Skin epidermis (tissue), 12 donors: ENCODE results near the gene PRR36.
A peak's percentile ranks its signal among the peaks of the same experiment; 100 is the strongest.
"Not testable (repeated sequence)": the region's sequence is repeated elsewhere in the genome, so short reads cannot be mapped to it uniquely, and the experiment has no call there.

Experiments
- H3K27ac ChIP-seq, 21 experiments: fragments of 200-600 bp; sonication (generic) in 11 of 21; one replicate each; pipeline ENCODE4 v1.5.0; 2020; ENCODE audit warnings: mild to moderate bottlenecking in 3 of 21, inconsistent platforms in 2 of 21, moderate library complexity in 2 of 21
- H3K4me3 ChIP-seq, 7 experiments: fragments of 200-600 bp; sonication (generic) in 2 of 7; one replicate each; pipeline ENCODE4 v1.5.0; 2020; ENCODE audit warnings: inconsistent platforms in 2 of 7, mild to moderate bottlenecking in 2 of 7, moderate library complexity in 1 of 7

Gene PRR36

GRCh38 chr19:7902796-7903243 is 28.6 kb upstream of the PRR36 start:
- peak overlapping the region; percentile 64 to 95 (median 90) for H3K27ac ChIP-seq
- peak overlapping the region; percentile 44 to 88 (median 73) for H3K4me3 ChIP-seq

DNA sequence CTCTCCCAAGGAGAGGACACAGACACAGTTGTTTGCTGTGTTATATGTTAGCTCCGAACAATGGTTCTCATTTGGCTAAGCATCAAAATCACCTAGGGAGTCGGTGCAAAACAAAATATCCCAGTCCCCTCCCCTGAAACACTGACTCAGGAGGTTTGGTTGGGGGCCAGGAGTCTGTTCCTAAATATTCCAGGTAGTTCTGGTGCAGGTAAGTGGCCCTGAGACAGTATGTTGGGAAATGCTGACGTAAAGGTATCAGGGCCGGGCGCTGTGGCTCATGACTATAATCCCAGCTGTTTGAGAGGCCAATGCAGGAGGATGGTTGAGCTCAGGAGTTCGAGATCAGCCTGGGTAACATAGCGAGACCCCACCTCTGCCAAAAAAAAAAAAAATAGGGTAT is 27.1 kb upstream of the PRR36 start:
- peak overlapping the region in 19 of 21 experiments; percentile 31 to 95 (median 87) for H3K27ac ChIP-seq
- H3K4me3 ChIP-seq, result no peak overlapping the region

DNA sequence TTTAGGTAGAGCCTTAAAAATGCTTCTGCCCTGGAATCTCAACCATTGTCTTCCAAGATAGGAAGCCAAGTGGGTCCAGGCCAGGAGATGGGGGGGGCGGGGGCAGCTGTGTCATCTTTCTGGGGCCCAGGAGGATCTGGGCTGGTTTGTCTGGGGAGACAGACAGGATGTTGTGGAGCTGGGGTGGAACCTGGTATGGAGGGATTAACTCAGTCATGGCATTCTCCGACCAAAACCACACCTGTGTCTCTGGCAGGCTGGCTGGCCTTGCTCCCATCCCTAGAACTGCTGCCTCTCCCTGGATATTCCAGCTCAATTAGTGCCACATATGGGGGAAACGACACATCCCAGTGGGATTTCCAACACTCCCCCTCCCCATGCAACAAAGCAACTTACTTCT is 26.7 kb upstream of the PRR36 start:
- peak overlapping the region in 20 of 21 experiments; percentile 31 to 95 (median 82) for H3K27ac ChIP-seq

DNA sequence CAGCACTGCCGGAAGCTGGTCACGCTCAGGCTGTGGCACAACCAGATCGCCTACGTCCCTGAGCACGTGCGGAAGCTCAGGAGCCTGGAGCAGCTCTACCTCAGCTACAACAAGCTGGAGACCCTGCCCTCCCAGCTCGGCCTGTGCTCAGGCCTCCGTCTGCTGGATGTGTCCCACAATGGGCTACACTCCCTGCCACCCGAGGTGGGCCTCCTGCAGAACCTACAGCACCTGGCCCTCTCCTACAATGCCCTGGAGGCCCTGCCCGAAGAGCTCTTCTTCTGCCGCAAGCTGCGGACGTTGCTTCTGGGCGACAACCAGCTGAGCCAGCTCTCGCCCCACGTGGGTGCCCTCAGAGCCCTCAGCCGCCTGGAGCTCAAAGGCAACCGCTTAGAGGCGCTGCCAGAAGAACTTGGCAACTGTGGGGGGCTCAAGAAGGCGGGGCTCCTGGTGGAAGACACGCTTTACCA is 26.2 kb upstream of the PRR36 start:
- no peak overlapping the region for H3K4me3 ChIP-seq
- peak overlapping the region; percentile 31 to 95 (median 80) for H3K27ac ChIP-seq

More for the DNA sequence above, 26.7 kb upstream of the PRR36 start:
- H3K4me3 ChIP-seq, result no peak overlapping the region

DNA sequence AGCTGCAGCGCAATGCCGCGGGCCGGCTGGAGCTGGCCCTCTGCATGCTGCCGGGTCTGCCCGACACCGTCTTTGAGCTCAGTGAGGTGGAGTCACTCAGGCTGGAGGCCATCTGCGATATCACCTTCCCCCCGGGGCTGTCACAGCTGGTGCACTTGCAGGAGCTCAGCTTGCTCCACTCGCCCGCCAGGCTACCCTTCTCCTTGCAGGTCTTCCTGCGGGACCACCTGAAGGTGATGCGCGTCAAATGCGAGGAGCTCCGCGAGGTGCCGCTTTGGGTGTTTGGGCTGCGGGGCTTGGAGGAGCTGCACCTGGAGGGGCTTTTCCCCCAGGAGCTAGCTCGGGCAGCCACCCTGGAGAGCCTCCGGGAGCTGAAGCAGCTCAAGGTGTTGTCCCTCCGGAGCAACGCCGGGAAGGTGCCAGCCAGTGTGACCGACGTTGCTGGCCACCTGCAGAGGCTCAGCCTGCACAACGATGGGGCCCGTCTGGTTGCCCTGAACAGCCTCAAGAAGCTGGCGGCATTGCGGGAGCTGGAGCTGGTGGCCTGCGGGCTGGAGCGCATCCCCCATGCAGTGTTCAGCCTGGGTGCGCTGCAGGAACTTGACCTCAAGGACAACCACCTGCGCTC is 25.7 kb upstream of the PRR36 start:
- no peak overlapping the region for H3K4me3 ChIP-seq

GRCh38 chr19:7898967-7899366 is 24.8 kb upstream of the PRR36 start:
- H3K27ac ChIP-seq, result no peak overlapping the region
- no peak overlapping the region for H3K4me3 ChIP-seq

More for the DNA sequence above, 25.7 kb upstream of the PRR36 start:
- H3K27ac ChIP-seq, result peak overlapping the region in 20 of 21 experiments; percentile 32 to 95 (median 82)

DNA sequence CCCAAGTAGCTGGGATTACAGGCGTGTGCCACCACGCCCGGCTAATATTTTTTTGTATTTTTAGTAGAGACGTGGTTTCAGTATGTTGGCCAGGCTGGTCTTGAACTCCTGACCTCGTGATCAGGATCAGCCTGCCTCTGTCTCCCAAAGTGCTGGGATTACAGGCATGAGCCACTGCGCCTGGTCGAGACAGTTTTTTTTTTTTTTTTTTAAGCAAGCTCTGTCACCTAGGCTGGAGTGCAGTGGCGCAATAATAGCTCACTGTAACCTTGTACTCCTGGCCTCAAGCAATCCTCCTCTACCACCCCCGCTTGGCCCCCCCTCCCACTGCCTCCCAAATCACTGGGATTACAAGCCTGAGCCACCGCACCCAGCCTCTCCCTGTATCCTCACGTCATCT is 23.1 kb upstream of the PRR36 start:
- H3K27ac ChIP-seq, result peak overlapping the region in 9 of 21 experiments; percentile 30 to 79 (median 61)
- H3K4me3 ChIP-seq, result no peak overlapping the region

- H3K4me3 ChIP-seq, result no peak overlapping the region
- peak overlapping the region in 4 of 21 experiments; percentile 35 to 59 (median 43) for H3K27ac ChIP-seq
Observed at GRCh38 chr19:7895565-7895964, 21.4 kb upstream of the PRR36 start.

GRCh38 chr19:7894612-7895309 is 20.6 kb upstream of the PRR36 start:
- Histone ChIP-seq H3K4me3 (no peak overlapping the region), H3K27ac (peak overlapping the region in 7 of 21 experiments; percentile 35 to 63 (median 43))

DNA sequence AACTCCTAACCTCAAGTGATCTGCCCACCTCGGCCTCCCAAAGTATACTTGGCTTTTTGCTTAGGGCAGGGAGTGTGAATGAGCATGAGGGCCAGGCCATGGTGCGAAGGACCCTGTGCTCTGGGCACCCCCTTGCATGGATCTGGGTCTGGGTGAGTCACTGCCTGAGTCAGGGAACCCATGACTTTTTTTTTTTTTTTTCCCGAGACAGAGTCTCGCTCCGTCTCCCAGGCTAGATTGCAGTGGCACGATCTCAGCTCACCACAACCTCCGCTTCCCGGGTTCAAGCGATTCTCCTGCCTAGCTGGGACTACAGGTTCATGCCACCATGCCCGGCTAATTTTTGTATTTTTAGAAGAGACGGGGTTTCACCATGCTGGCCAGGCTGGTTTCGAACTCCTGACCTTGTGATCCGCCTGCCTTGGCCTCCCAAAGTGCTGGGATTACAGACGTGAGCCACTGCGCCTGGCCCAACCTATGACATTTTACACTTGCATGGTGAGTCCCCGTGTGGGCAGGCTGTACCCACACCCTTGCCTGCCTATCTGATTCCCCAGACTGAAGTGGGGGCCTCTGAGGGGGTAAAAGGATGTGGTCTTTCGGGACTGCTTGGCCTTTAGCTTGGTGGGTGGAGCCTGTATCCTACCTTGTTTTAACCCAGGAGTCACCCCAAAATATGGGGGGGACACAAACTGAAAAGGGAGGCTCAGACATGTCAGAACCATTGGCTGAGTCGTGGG is 19.3 kb upstream of the PRR36 start:
- H3K27ac ChIP-seq, H3K4me3 ChIP-seq: not testable (repeated sequence)

DNA sequence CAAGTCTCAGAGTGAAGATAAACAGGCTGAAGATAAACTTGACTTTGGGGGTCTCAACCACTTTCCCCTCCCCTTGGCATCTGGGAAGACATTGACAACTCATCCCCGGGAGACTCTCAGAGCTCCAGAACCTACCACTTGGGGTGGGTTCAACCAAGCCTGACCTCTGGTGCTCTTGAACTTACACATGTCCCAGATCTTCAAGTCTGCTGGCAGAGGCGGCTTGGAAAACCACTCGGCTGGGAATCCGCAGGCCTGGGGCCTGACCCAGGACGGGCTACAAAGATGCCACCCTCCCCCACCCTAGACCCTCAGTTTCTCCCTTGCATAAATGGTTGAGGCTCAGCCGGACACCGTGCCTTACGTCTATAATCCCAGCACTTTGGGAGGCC is 14.6 kb upstream of the PRR36 start:
- Histone ChIP-seq H3K27ac (peak overlapping the region; percentile 14 to 91 (median 80)), H3K4me3 (peak overlapping the region; percentile 32 to 57 (median 49))

- Histone ChIP-seq H3K27ac (peak within 1 kb of the TSS; percentile 14 to 91 (median 80)), H3K4me3 (peak within 1 kb of the TSS; percentile 32 to 57 (median 49))
Observed at GRCh38 chr19:7888145-7888825, 14.1 kb upstream of the PRR36 start, which contains the start of gene LRRC8E. Gene LRRC8E (plus strand): TSS chr19:7888510. CDS start chr19:7895604, 7,094 bp downstream.

- H3K4me3 ChIP-seq, result no peak overlapping the region
- peak overlapping the region in 1 of 21 experiments; percentile 61 for H3K27ac ChIP-seq
Observed at GRCh38 chr19:7887408-7888144, 13.4 kb upstream of the PRR36 start.

GRCh38 chr19:7885818-7886217 is 11.6 kb upstream of the PRR36 start:
- no peak overlapping the region for H3K4me3 ChIP-seq
- no peak overlapping the region for H3K27ac ChIP-seq

DNA sequence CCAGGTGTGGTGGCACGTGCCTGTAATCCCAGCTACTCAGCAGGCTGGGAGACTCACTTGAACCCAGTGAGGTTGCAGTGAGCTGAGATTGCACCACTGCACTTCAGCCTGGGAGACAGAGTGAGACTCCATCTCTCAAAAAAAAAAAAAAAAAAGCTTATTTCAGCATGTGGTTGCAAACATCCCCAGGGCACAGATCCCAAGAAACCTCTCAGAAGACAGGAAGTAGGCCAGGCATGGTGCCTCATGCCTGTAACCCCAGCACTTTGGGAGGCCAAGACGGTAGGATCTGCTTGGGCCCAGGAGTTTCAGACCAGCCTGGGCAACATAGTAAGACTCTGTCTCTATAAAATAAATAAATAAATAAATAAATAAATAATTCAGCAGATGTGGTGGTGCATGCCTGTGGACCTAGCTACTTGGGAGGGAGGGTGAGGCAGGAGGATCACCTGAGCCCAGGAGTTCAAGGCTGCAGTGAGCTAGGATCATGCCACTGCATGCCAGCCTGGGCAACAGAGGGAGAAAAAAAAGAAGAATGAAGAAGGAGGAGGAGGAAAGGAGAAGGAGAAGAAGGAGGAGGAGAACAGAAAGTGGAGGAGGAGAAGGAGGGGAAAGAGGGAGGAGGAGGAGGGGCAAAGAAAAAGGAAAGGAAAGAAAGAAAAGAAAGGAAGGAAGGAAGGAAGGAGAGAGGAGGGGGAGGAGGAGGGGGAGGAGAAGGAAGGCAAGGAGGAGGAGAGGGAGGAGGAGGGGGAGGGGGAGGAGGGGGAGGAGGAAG is 9.8 kb upstream of the PRR36 start:
- H3K27ac ChIP-seq, result no peak overlapping the region
- H3K4me3 ChIP-seq, result no peak overlapping the region

GRCh38 chr19:7883105-7883504 is 8.9 kb upstream of the PRR36 start:
- Histone ChIP-seq H3K4me3 (no peak overlapping the region), H3K27ac (no peak overlapping the region)

GRCh38 chr19:7881910-7882309 is 7.7 kb upstream of the PRR36 start:
- no peak overlapping the region for H3K4me3 ChIP-seq
- H3K27ac ChIP-seq, result no peak overlapping the region

GRCh38 chr19:7879836-7880235 is 5.6 kb upstream of the PRR36 start:
- Histone ChIP-seq H3K27ac (no peak overlapping the region), H3K4me3 (no peak overlapping the region)
